H9 (cell line): Measurements from ENCODE around the gene VAV3. TPM values are rescaled to one million over a fixed set of nuclear protein-coding genes. Genes with fewer than 3 reads are reported as not detected.

Source experiments
- DNase-seq: peaks from one replicate; pipeline ENCODE4 v3.0.0-alpha.2; 2017
- H2AFZ ChIP-seq: one replicate; pipeline ENCODE4 v1.6.1; 2013; ENCODE audit warnings: mild to moderate bottlenecking, low read length, control low read depth, moderate library complexity
- H2AK5ac ChIP-seq: 2 replicates; pipeline ENCODE4 v1.6.1; 2013; ENCODE audit warnings: low read length, control low read depth, mixed read lengths; ENCODE audit not compliant: insufficient read length
- H2BK120ac ChIP-seq: one replicate; pipeline ENCODE4 v1.6.1; 2013; ENCODE audit warnings: low read depth, mild to moderate bottlenecking, low read length, control low read depth, inconsistent platforms; ENCODE audit not compliant: poor library complexity, severe bottlenecking
- H2BK12ac ChIP-seq: 2 replicates; pipeline ENCODE4 v1.6.1; 2013; ENCODE audit warnings: low read length, control low read depth, mixed read lengths, low read depth; ENCODE audit not compliant: insufficient read length
- H2BK15ac ChIP-seq: 2 replicates; pipeline ENCODE4 v1.6.1; 2013; ENCODE audit warnings: low read depth, low read length, control low read depth
- H2BK20ac ChIP-seq: one replicate; pipeline ENCODE4 v1.6.1; 2013; ENCODE audit warnings: low read depth, mild to moderate bottlenecking, low read length, control low read depth, inconsistent platforms; ENCODE audit not compliant: poor library complexity, severe bottlenecking
- H2BK5ac ChIP-seq: 2 replicates; pipeline ENCODE4 v1.6.1; 2013; ENCODE audit warnings: low read length, control low read depth, mixed read lengths; ENCODE audit not compliant: insufficient read length
- H3K14ac ChIP-seq: 2 replicates; pipeline ENCODE4 v1.6.1; 2013; ENCODE audit warnings: low read length, control low read depth; ENCODE audit not compliant: insufficient read depth
- H3K18ac ChIP-seq: 2 replicates; pipeline ENCODE4 v1.6.1; 2013; ENCODE audit warnings: low read depth, mild to moderate bottlenecking, mixed read lengths, low read length, control low read depth; ENCODE audit not compliant: insufficient read length
- H3K23ac ChIP-seq: 2 replicates; pipeline ENCODE4 v1.6.1; 2013; ENCODE audit warnings: low read length, control low read depth, mixed read lengths, low read depth; ENCODE audit not compliant: insufficient read length
- H3K23me2 ChIP-seq: 2 replicates; pipeline ENCODE4 v1.6.1; 2013; ENCODE audit warnings: low read depth, mild to moderate bottlenecking, mixed read lengths, low read length, control low read depth; ENCODE audit not compliant: insufficient read length, poor library complexity, severe bottlenecking
- H3K27ac ChIP-seq: 2 replicates; pipeline ENCODE4 v1.5.1; 2013; ENCODE audit warnings: low read length, control low read depth, mixed read lengths, low read depth; ENCODE audit not compliant: insufficient read length
- H3K27me3 ChIP-seq: 2 replicates; pipeline ENCODE4 v1.6.1; 2013; ENCODE audit warnings: low read length, control low read depth, inconsistent platforms; ENCODE audit not compliant: insufficient read depth
- H3K4ac ChIP-seq: 2 replicates; pipeline ENCODE4 v1.6.1; 2013; ENCODE audit warnings: low read depth, mild to moderate bottlenecking, control low read depth, inconsistent platforms, low read length, moderate library complexity
- H3K4me1 ChIP-seq: 2 replicates; pipeline ENCODE4 v1.6.1; 2013; ENCODE audit warnings: low read length, control low read depth, inconsistent platforms; ENCODE audit not compliant: insufficient read depth
- H3K4me2 ChIP-seq: 2 replicates; pipeline ENCODE4 v1.6.1; 2013; ENCODE audit warnings: low read length, control low read depth, mixed read lengths; ENCODE audit not compliant: insufficient read length, insufficient read depth
- H3K56ac ChIP-seq: 2 replicates; pipeline ENCODE4 v1.6.1; 2013; ENCODE audit warnings: low read depth, mild to moderate bottlenecking, mixed read lengths, low read length, control low read depth; ENCODE audit not compliant: insufficient read length
- H3K79me1 ChIP-seq: 2 replicates; pipeline ENCODE4 v1.6.1; 2013; ENCODE audit warnings: low read depth, mild to moderate bottlenecking, moderate library complexity, low read length, control low read depth, inconsistent platforms; ENCODE audit not compliant: insufficient read depth, poor library complexity, severe bottlenecking
- H3K79me2 ChIP-seq: 2 replicates; pipeline ENCODE4 v1.6.1; 2013; ENCODE audit warnings: low read length, control low read depth, inconsistent platforms; ENCODE audit not compliant: insufficient read depth
- H3K9ac ChIP-seq: 2 replicates; pipeline ENCODE4 v1.6.1; 2013; ENCODE audit warnings: low read length, control low read depth, mixed read lengths; ENCODE audit not compliant: insufficient read length; ENCODE audit errors: extremely low read depth
- H3K9me3 ChIP-seq: one replicate; pipeline ENCODE4 v1.6.1; 2013; ENCODE audit warnings: low read depth, low read length, inconsistent platforms; ENCODE audit not compliant: control insufficient read depth
- H3T11ph ChIP-seq: one replicate; pipeline ENCODE4 v1.6.1; 2013; ENCODE audit warnings: mild to moderate bottlenecking, low read length, control low read depth, inconsistent platforms
- H4K20me1 ChIP-seq: one replicate; pipeline ENCODE4 v1.6.1; 2013; ENCODE audit not compliant: control insufficient read depth, insufficient read length, insufficient read depth
- H4K5ac ChIP-seq: 2 replicates; pipeline ENCODE4 v1.6.1; 2013; ENCODE audit warnings: low read depth, mild to moderate bottlenecking, mixed read lengths, low read length, control low read depth; ENCODE audit not compliant: insufficient read length
- H4K8ac ChIP-seq: replicated peaks from 2 replicates; pipeline ENCODE4 v1.6.1; 2013; ENCODE audit warnings: low read length, control low read depth, mixed read lengths, low read depth; ENCODE audit not compliant: insufficient read length
- H4K91ac ChIP-seq: 2 replicates; pipeline ENCODE4 v1.6.1; 2013; ENCODE audit warnings: low read depth, mild to moderate bottlenecking, moderate library complexity, mixed read lengths, low read length, control low read depth; ENCODE audit not compliant: insufficient read length
- H3K27ac Mint-ChIP-seq, 3 experiments: 2 replicates in 2 of 3; 3 replicates in 1 of 3; pipeline ENCODE4 v1.8.0; 2020 to 2021; ENCODE audit warnings: mixed read lengths in 3 of 3, mild to moderate bottlenecking in 1 of 3, moderate library complexity in 1 of 3
- H3K27me3 Mint-ChIP-seq: 2 replicates; pipeline ENCODE4 v1.8.0; 2021; ENCODE audit warnings: low read depth, mild to moderate bottlenecking, moderate library complexity, mixed read lengths
- H3K36me3 Mint-ChIP-seq, 3 experiments: 2 replicates in 2 of 3; 3 replicates in 1 of 3; pipeline ENCODE4 v1.8.0; 2020 to 2021; ENCODE audit warnings: low read depth in 3 of 3, mixed read lengths in 3 of 3; ENCODE audit not compliant: insufficient read depth in 1 of 3
- H3K4me1 Mint-ChIP-seq, 2 experiments: 2 replicates each; pipeline ENCODE4 v1.8.0; 2020; ENCODE audit warnings: mixed read lengths in 2 of 2
- H3K4me3 Mint-ChIP-seq, 2 experiments: 2 replicates in 1 of 2; 3 replicates in 1 of 2; pipeline ENCODE4 v1.8.0; 2020 to 2021; ENCODE audit warnings: mild to moderate bottlenecking in 2 of 2, mixed read lengths in 2 of 2, moderate library complexity in 1 of 2
- H3K9me3 Mint-ChIP-seq, 2 experiments: 2 replicates in 1 of 2; 3 replicates in 1 of 2; pipeline ENCODE4 v1.8.0; 2020; ENCODE audit warnings: mild to moderate bottlenecking in 2 of 2, mixed read lengths in 2 of 2, moderate library complexity in 1 of 2
- total RNA-seq: library from RNA; stranded (reverse); gene quantifications from 2 replicates; pipeline ENCODE4 v1.2.1, GENCODE V29; 2021
- TF ChIP-seq, protein P1 (sequence below): fragments of 200-600 bp; sonication (generic); conservative IDR thresholded peaks from 3 replicates; pipeline ENCODE4 v1.8.0; 2021; ENCODE audit warnings: antibody characterized with exemption, mild to moderate bottlenecking

Gene VAV3
- total RNA-seq, 1 experiment from 2014 or later, result 5.1 TPM

DNA sequence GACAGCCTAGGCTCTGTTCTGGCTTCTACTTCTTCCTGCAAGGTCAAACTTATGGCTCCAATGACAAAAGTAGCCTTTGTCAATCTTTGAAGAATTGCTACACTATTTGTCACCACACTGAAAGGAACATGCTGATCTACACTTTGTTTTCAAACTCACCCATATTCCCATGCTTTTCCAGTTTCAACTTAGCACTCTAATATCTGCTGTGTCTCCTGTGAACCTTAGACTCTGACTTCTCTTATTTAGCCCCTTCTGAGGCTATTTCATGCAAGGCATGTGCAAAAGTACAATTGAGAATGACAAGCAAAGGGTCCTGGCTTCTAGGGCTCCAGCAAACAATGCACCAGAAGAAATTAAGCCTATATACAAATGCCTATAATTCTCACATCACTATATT is 374.9 kb downstream of the VAV3 start:
- Histone ChIP-seq H3K18ac (no peak overlapping the region), H3K9ac (no peak overlapping the region), H3K27me3 (no peaks in the 10 kb centered on the region), H3K79me1 (no peaks in the 10 kb centered on the region), H4K91ac (no peak overlapping the region), H2BK12ac (no peak overlapping the region), H3T11ph (no peak overlapping the region), H2BK120ac (no peak overlapping the region), H3K4me2 (no peak overlapping the region), H3K9me3 (no peaks in the 10 kb centered on the region), H2AFZ (no peak overlapping the region), H3K14ac (no peak overlapping the region), H3K27ac (no peak overlapping the region), H3K23ac (no peak overlapping the region), H2BK5ac (no peak overlapping the region), H3K56ac (no peak overlapping the region), H3K79me2 (no peaks in the 10 kb centered on the region), H2BK15ac (no peak overlapping the region), H4K8ac (no peak overlapping the region), H2BK20ac (no peak overlapping the region), H4K20me1 (no peaks in the 10 kb centered on the region), H4K5ac (no peak overlapping the region), H3K4ac (no peak overlapping the region), H3K23me2 (no peaks in the 10 kb centered on the region), H3K4me1 (no peaks in the 10 kb centered on the region), H2AK5ac (no peak overlapping the region)
- H3K27me3 Mint-ChIP-seq, result no peaks in the 10 kb centered on the region
- no peak for DNase-seq
- no peak overlapping the region for H3K27ac Mint-ChIP-seq
- H3K36me3 Mint-ChIP-seq, result no peaks in the 10 kb centered on the region
- H3K4me1 Mint-ChIP-seq, result no peaks in the 10 kb centered on the region; a peak in 1 of 4 replicates
- H3K9me3 Mint-ChIP-seq, result no peaks in the 10 kb centered on the region
- H3K4me3 Mint-ChIP-seq, result no peak overlapping the region
- TF ChIP-seq, protein P1, sequence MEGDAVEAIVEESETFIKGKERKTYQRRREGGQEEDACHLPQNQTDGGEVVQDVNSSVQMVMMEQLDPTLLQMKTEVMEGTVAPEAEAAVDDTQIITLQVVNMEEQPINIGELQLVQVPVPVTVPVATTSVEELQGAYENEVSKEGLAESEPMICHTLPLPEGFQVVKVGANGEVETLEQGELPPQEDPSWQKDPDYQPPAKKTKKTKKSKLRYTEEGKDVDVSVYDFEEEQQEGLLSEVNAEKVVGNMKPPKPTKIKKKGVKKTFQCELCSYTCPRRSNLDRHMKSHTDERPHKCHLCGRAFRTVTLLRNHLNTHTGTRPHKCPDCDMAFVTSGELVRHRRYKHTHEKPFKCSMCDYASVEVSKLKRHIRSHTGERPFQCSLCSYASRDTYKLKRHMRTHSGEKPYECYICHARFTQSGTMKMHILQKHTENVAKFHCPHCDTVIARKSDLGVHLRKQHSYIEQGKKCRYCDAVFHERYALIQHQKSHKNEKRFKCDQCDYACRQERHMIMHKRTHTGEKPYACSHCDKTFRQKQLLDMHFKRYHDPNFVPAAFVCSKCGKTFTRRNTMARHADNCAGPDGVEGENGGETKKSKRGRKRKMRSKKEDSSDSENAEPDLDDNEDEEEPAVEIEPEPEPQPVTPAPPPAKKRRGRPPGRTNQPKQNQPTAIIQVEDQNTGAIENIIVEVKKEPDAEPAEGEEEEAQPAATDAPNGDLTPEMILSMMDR, result no peak
